Measurements from ENCODE around the gene CRPPA. TPM values are rescaled to one million over a fixed set of nuclear protein-coding genes. Genes with fewer than 3 reads are reported as not detected.
"Not testable (repeated sequence)": the region's sequence is repeated elsewhere in the genome, so short reads cannot be mapped to it uniquely, and the experiment has no call there.

The CRPPA gene
- total RNA-seq = 1 to 10 TPM; 1.5 TPM

DNA sequence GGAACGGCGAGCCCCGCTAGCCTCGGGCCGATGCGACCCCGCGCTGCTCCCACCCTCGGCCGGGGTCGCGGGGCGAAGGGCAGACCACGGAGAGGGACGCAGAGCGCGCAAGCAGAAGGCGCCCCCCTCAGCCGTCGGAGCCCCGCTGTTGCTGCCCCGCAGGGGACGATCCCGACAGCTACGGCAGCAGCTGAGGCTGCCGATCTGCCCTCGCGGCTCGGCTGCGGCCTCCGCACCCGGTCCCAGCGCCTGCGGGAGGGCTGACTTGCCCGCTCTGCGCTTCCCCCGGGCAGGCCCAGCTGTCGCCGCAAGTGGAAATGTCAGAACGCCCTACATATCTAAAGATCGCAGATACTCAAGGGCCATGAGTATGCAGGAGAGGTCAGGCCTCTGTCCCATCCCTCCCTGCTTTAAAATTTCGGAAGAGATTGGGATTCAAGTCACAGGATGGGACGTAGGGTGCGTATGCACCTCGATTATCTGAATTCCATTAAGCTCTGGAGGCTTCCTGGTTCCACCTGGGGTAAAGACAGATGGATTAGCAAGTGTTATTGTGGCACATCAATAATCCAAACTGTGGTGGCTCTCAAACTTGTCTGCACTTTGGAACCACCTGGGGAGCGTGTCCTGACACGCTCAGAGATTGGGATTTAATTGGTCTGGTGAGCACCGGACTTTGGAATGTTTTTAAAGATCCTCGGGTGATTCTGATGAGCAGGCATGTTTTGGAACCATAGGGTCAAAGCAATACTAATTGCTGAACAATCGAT lies at the start of gene CRPPA:
TSS of gene CRPPA (minus strand) at position 206 of the 770 bp plus-strand sequence. CDS start 216 bp downstream, outside the sequence.
- CTCF ChIA-PET = interaction anchor here (3.3 kb wide), 1 partner anchor 10 kb away, joined by 12 read pairs; no protein-coding TSS in a partner anchor
- POLR2A ChIA-PET = interaction anchor here (1.7 kb wide), 1 partner anchor 10 kb away, joined by 7 read pairs; no protein-coding TSS in a partner anchor

- POLR2A ChIA-PET = no interaction called here
- CTCF ChIA-PET = no interaction called here
These were observed 44.4 kb upstream of the CRPPA start, which contains the start of gene SOSTDC1 for GRCh38 chr7:16465469-16466361. TSS of gene SOSTDC1 (minus strand) at chr7:16465738. CDS start at chr7:16465668, 70 bp downstream.

- POLR2A ChIA-PET = no interaction called here
- CTCF ChIA-PET = no interaction called here
These were observed 42.8 kb upstream of the CRPPA start for GRCh38 chr7:16463949-16464715.

- CTCF ChIA-PET = no interaction called here
- POLR2A ChIA-PET = no interaction called here
These were observed 42.2 kb upstream of the CRPPA start for GRCh38 chr7:16463520-16463919.

DNA sequence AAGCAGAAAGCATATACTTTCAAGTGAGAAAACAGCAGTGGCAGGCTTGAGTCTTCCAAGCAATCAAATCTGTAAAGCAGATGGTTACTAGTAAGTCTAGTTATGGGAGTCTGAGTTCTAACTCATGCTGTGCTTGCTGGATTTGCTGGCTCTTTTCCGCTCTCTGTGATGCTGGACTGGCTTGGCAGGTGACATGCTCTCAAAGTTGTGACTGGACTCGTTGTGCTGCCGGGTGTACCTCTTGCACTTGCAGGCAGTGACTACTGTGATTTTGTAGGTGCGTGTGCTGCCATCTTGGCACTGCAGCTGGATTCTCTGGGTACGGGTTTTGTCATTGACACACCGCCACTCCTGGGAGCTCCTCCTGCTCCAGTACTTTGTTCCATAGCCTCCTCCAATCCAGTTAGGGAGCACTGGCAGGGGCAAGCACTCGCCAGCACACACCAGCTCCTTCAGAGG lies 41.1 kb upstream of the CRPPA start:
- ChIA-PET CTCF (no interaction called here), POLR2A (no interaction called here)

GRCh38 chr7:16460789-16461493 lies 39.6 kb upstream of the CRPPA start:
- CTCF ChIA-PET = no interaction called here
- POLR2A ChIA-PET = no interaction called here

- POLR2A ChIA-PET, CTCF ChIA-PET: not testable (repeated sequence)
These were observed 35.0 kb upstream of the CRPPA start for GRCh38 chr7:16456303-16456702.

DNA sequence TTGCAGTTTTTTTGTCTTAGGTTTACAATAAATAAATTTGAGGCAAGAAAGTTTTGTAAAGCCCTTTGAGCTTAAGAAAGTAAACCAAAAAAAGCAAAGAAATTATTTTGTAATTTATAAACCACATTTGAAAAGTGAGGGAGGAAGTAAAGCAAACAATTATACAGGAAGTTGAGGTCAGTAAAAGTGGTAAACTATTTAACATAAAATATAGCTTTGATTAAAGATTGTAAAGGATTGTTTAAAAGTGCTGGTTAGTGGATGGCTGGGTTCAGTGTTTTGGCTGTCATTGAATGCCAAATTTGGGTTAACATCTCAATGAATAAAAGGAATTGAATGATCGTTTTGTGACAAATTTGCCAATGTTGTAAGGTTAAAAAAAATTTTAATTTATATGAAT lies 34.3 kb upstream of the CRPPA start:
- ChIA-PET POLR2A (no interaction called here), CTCF (no interaction called here)

DNA sequence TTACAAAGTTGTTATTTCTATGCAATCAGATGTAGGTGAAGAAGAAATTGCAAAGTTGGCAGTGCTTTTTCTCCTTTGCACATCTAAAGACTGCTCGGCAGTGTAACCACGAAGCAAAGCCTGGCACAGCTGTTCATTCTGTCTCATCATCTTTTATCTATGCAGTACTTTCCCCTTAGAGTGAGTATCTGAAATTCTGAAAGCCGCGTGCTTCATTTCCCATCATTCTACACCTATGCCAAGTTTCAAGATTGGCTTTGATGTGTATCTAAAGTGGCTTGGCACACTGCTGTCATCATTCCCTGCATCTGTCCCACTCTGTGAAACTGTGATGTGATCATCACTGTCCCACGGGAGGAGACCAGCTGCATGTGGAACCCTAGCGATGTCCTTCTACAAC lies 29.0 kb upstream of the CRPPA start:
- ChIA-PET CTCF (no interaction called here), POLR2A (no interaction called here)

DNA sequence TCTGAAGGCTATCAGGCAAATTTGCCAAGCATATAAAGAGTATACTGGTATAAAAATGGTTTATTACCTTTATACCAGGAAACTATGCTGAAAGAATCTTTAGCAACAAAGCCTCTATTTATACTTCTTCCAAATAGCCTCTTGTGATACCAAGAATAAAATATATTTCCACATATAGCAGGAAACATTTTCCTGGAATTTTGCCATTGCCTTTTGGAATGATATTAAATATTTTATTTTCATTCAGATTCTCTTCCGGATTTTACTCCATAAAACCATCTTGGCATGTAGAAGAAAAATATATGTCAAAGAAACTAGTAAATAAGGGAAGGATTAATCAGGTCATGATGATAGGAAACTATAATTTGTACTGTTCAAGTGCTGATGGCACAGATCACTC lies 26.5 kb upstream of the CRPPA start:
- ChIA-PET POLR2A (no interaction called here), CTCF (no interaction called here)

- CTCF ChIA-PET = interaction anchor here (0.5 kb wide), 1 partner anchor 1912 kb away, joined by 3 read pairs; no protein-coding TSS in a partner anchor
These were observed 25.2 kb upstream of the CRPPA start for GRCh38 chr7:16446508-16446907.

DNA sequence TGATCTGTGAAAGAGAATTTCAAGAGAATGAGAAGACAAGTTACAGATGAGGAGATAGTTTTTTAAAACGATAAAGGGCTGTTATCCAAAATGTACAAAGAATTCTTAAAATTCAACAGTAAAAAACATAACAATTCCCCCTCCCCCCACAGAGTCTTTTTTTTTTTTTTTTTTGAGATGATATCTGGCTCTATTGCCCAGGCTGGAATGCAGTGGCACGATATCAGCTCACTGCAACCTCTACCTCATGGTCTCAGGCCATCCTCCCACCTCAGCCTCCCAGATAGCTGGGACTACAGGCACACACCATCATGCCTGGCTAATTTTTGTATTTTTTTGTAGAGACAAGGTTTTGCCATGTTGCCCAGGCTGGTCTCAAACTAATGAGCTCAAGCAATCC lies 22.5 kb upstream of the CRPPA start:
- CTCF ChIA-PET, POLR2A ChIA-PET: not testable (repeated sequence)

More at GRCh38 chr7:16446508-16446907, 25.2 kb upstream of the CRPPA start:
- POLR2A ChIA-PET = no interaction called here

GRCh38 chr7:16438988-16439387 lies 17.6 kb upstream of the CRPPA start:
- POLR2A ChIA-PET = no interaction called here
- CTCF ChIA-PET = no interaction called here

GRCh38 chr7:16436306-16436705 lies 15.0 kb upstream of the CRPPA start:
- CTCF ChIA-PET = no interaction called here
- POLR2A ChIA-PET = interaction anchor here (0.6 kb wide), 1 partner anchor 87 kb away, joined by 3 read pairs; no protein-coding TSS in a partner anchor

DNA sequence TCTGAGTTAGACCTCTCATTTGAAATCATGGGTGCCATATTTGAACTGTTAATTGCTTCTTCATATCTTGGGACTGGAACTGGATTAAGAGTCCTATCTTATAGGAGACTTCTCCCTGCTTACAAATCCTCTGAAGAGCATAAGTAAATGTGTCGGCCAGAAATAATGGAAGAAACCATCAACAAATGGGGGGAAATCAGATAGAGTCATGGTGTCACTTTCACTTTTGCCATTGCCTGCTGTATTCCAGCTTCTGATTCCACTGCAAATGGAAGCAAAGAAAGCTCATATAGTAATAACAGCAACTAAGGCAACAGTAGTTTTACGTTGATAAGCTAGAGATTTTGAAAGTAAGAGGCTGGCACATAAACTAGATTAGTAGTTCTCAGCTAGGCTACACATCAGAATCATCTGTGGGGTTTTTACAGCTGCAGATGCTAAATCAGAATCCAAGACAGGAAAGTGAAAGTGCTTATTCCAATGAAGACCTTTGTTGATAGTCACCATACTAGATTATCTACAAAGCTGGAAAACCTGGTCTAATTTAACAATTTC lies 12.3 kb upstream of the CRPPA start:
- ChIA-PET POLR2A (interaction anchor here (1.0 kb wide), 1 partner anchor 9 kb away, joined by 3 read pairs; no protein-coding TSS in a partner anchor), CTCF (no interaction called here)

DNA sequence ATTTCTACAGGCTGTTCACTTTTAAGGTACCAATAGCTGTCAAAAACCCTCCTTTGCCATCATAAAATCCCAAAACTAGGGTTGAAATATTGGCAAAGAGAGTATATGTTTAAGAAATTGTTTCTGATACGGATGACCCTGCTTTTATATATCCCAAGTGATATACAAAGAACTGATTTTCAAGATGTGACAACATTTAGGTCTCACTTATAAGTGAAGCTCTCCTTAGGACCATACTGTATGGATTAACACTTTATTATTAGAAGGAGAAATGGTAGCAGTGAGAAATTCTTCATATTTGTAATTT lies 11.0 kb upstream of the CRPPA start:
- ChIA-PET POLR2A (interaction anchor here (1.8 kb wide), 1 partner anchor 12 kb away, joined by 7 read pairs; no protein-coding TSS in a partner anchor), CTCF (interaction anchor here (1.4 to 2.4 kb wide), 2 partner anchors 12 to 132 kb away, joined by 5 to 12 read pairs; partner anchors contain the start of gene CRPPA)

DNA sequence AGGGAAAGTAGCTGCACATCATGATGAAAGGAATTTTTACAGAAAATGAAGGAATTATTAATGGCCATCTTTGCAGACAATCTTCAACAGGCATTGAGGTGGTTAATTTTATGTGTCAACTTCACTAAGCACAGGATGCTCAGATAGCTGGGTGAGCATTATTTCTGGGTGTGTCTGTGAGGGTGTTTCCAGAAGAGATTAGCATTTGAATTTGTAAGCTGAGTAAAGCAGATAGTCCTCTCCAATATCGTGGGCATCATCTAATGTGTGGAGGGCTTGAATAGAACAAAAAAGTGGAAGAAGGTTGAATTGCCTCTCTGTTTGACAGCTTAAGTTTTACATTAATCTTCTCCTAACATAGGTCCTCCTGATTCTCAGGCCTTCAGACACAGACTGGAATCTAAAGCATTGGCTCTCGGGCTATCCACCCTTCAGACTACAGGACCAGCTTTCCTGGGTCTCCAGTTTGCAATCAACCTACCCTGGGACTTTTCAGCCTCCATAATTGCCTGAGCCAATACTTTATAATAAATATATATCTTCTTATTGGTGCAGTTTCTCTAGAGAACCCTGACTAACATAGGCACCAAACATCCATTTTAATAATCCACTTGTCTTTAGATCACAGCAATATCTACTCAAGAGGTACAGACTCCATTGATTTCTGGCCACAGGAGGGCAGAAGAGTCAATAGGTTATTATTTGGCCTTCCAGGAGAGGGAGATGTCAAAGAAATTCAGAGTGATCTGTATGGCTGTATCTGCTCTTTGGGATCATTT lies 10.5 kb upstream of the CRPPA start:
- ChIA-PET POLR2A (interaction anchor here (1.8 kb wide), 1 partner anchor 12 kb away, joined by 7 read pairs; no protein-coding TSS in a partner anchor), CTCF (interaction anchor here (1.0 to 2.4 kb wide), 3 partner anchors 11 to 134 kb away, joined by 4 to 12 read pairs (median 5); partner anchors contain the start of gene CRPPA)

DNA sequence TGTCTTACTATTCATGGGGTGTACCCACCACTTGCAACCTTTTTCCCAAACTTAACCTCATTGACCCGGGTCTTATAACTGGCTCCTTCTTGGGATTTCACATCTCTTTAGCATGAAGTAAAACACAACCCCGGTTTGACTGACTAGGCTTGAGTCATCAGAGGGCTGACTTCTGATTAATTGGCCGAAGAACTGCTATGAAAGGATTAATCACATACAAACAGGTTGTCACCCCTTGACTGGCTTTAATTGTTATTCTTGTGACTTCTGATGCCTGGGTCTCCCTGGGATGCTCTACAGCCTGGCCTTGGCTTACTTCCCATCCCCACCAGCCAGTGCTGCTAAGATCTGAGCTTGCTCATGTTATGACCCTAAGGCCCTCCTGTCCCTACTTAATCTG lies 8.8 kb upstream of the CRPPA start:
- ChIA-PET CTCF (no interaction called here), POLR2A (no interaction called here)
